Cerebellar cortex (tissue), 1 donor: ENCODE results near the gene SUPT20HL1.

Experiments used
- DNase-seq: peaks from one replicate; pipeline ENCODE4 v3.0.0-alpha.2; 2015; ENCODE audit warnings: low spot score

The SUPT20HL1 gene

DNA sequence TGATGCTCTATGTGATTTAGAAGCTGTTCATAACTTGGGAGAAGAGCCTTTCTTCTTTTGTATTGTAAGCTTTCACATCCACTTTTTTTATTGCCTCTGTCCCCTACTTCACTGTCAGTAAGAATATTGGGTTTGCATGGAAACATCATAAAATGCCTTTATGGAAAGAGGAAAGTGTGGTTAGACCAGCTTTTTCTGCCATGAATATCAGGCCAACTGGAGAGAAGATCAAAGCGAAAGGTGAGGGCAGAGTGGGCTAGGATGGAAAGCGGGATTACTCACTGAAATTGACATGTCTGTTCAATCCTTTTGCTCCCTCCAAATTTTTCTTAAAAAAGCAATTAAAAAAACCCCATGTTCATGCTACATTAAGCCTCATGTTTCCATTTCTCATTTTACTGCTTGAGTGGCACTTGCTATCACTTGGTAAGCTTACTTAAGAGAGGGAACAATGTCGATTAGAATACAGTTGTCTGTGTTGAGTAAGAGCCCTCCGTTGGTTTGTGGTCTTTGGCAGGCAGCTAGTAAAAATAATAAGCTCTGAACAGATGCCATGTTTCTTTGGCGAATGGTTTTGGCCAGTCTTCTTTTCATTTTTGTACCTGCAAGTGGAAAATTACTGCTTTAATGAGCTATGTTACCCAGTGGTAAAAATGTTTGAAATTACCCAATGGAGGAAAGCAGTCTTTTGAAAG lies 35.9 kb downstream of the SUPT20HL1 start:
- DNase-seq, result peak; percentile 2

- peak; percentile 1 for DNase-seq
Observed at GRCh38 chrX:24396931-24397279, 36.5 kb downstream of the SUPT20HL1 start.

- no peak for DNase-seq
Observed at GRCh38 chrX:24398766-24399165, 38.3 kb downstream of the SUPT20HL1 start.

DNA sequence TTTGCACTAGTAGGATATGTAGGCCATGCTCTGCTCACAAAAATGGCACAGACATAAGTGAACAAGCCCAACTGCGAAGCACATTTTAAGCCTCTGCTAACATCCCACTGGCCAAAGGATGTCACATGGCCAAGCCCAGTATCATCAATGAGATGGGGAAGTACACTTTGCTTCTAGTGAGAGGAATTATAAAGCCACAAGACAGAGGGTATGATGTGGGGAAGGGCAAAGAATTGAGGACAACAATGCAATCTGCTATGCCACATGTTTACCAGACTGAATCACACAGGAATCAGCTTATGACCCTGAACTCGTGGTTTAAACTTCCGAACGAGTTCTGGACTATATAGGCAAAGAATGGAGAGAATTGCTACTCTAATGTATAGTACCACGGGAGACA lies 39.1 kb downstream of the SUPT20HL1 start:
- no peak for DNase-seq

DNA sequence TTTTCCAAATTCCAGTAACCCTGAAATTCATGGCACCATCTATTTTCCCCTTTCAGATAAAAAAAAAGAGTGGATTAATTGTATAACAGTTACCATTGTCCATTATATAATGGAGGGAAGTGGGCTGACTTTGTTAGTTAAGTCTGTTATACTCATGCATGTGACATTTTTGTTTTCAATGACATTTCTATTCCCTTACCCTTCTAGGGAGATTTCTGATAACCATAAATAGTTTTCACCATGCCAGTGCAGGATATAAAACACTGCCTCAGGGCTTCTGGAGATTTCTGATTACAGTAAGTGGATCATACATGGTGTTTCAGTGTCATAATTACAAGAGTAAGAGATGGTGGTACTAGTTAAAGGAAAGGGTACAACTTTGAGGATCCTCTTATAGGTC lies 45.5 kb downstream of the SUPT20HL1 start:
- DNase-seq, result no peak
